ENCODE measurements around the gene GLYATL3. TPM values are rescaled to one million over a fixed set of nuclear protein-coding genes. Genes with fewer than 3 reads are reported as not detected.

The GLYATL3 gene
- total and polyA plus RNA-seq, 10 of the 15 experiments (the other 5 are each of a cell fraction or from before 2014, with no cell fraction given): not detected

DNA sequence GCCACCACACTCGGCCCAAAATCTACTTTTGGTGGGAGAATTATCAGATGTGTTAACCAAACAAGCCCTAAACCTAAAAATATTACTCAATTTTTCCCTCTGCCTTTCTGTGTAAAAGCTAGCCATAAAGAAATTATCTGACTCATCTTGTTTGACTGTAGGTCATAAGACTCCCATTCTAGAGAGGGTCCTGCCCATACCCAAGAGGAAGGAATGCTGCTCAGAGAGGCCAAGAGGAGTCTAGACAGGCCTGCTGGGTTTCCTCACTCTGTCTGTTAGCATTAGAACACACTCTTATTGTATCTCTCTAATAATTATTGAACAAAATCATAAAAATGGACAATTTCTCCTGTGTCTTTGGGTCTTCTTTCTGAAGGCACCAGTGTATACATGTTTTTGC is 76.9 kb downstream of the GLYATL3 start (continued):
- TF ChIP-seq, protein P1, sequence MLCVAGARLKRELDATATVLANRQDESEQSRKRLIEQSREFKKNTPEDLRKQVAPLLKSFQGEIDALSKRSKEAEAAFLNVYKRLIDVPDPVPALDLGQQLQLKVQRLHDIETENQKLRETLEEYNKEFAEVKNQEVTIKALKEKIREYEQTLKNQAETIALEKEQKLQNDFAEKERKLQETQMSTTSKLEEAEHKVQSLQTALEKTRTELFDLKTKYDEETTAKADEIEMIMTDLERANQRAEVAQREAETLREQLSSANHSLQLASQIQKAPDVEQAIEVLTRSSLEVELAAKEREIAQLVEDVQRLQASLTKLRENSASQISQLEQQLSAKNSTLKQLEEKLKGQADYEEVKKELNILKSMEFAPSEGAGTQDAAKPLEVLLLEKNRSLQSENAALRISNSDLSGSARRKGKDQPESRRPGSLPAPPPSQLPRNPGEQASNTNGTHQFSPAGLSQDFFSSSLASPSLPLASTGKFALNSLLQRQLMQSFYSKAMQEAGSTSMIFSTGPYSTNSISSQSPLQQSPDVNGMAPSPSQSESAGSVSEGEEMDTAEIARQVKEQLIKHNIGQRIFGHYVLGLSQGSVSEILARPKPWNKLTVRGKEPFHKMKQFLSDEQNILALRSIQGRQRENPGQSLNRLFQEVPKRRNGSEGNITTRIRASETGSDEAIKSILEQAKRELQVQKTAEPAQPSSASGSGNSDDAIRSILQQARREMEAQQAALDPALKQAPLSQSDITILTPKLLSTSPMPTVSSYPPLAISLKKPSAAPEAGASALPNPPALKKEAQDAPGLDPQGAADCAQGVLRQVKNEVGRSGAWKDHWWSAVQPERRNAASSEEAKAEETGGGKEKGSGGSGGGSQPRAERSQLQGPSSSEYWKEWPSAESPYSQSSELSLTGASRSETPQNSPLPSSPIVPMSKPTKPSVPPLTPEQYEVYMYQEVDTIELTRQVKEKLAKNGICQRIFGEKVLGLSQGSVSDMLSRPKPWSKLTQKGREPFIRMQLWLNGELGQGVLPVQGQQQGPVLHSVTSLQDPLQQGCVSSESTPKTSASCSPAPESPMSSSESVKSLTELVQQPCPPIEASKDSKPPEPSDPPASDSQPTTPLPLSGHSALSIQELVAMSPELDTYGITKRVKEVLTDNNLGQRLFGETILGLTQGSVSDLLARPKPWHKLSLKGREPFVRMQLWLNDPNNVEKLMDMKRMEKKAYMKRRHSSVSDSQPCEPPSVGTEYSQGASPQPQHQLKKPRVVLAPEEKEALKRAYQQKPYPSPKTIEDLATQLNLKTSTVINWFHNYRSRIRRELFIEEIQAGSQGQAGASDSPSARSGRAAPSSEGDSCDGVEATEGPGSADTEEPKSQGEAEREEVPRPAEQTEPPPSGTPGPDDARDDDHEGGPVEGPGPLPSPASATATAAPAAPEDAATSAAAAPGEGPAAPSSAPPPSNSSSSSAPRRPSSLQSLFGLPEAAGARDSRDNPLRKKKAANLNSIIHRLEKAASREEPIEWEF (IDR thresholded peaks at IDR 0.05; ENCODE audit: insufficient replicate concordance, low read depth, low read length): no peak

Other genes starting within 250 kb of the GLYATL3 start
- gene MMUT, start 36.7 kb upstream of the GLYATL3 start, total RNA-seq (2014; rRNA removed): 6.4 and 6.6 TPM in 2 replicates
- gene MMUT, start 36.7 kb upstream of the GLYATL3 start, total RNA-seq (2014; rRNA removed; fragmentation: Illumina TruSeq; extraction: Trizol): 12.2 and 12.9 TPM in 2 replicates
- 11.1 and 12.0 TPM in 2 replicates for gene MMUT, start 36.7 kb upstream of the GLYATL3 start, total RNA-seq (2021)
- gene MMUT, start 36.7 kb upstream of the GLYATL3 start, polyA plus RNA-seq (2011; rRNA removed): 15.3 and 24.6 TPM in 2 replicates
- 13.1 and 15.5 TPM in 2 replicates for gene MMUT, start 36.7 kb upstream of the GLYATL3 start, polyA plus RNA-seq (2014; fragmentation: Illumina TruSeq; extraction: Trizol)
- 10 to 100 TPM; 13.8 to 14.4 TPM for gene MMUT, start 36.7 kb upstream of the GLYATL3 start, polyA plus RNA-seq (2014; fragmentation: Nextera tagmentation; extraction: Ambion mirVana)
- gene MMUT, start 36.7 kb upstream of the GLYATL3 start, polyA plus RNA-seq (2014; rRNA removed): 7.9 and 10.1 TPM in 2 replicates
- 10 to 100 TPM; 20.7 to 21.5 TPM for gene MMUT, start 36.7 kb upstream of the GLYATL3 start, polyA plus RNA-seq (2016; fragmentation: Nextera tagmentation; extraction: Ambion mirVana)
- 9.6 and 11.6 TPM in 2 replicates for gene CENPQ, start 36.6 kb upstream of the GLYATL3 start, total RNA-seq (2014; rRNA removed)
- gene CENPQ, start 36.6 kb upstream of the GLYATL3 start, total RNA-seq (2014; rRNA removed; fragmentation: Illumina TruSeq; extraction: Trizol): 15.9 and 16.8 TPM in 2 replicates
- gene CENPQ, start 36.6 kb upstream of the GLYATL3 start, total RNA-seq (2021): 9.6 and 10.8 TPM in 2 replicates
- 17.7 and 34.4 TPM in 2 replicates for gene CENPQ, start 36.6 kb upstream of the GLYATL3 start, polyA plus RNA-seq (2011; rRNA removed)
- gene CENPQ, start 36.6 kb upstream of the GLYATL3 start, polyA plus RNA-seq (2014; fragmentation: Illumina TruSeq; extraction: Trizol): 18.7 and 21.7 TPM in 2 replicates
- 10 to 100 TPM; 23.6 to 34.2 TPM for gene CENPQ, start 36.6 kb upstream of the GLYATL3 start, polyA plus RNA-seq (2014; fragmentation: Nextera tagmentation; extraction: Ambion mirVana)
- 6.9 and 7.4 TPM in 2 replicates for gene CENPQ, start 36.6 kb upstream of the GLYATL3 start, polyA plus RNA-seq (2014; rRNA removed)
- gene CENPQ, start 36.6 kb upstream of the GLYATL3 start, polyA plus RNA-seq (2016; fragmentation: Nextera tagmentation; extraction: Ambion mirVana): 10 to 100 TPM; 17.8 to 19.0 TPM
- not detected in 2 replicates for gene C6orf141, start 50.7 kb downstream of the GLYATL3 start, total RNA-seq (2014; rRNA removed)
- not detected in 2 replicates for gene C6orf141, start 50.7 kb downstream of the GLYATL3 start, total RNA-seq (2014; rRNA removed; fragmentation: Illumina TruSeq; extraction: Trizol)
- gene C6orf141, start 50.7 kb downstream of the GLYATL3 start, total RNA-seq (2021): not detected in 2 replicates
- 0.05 TPM in 1 of 2 replicates, not detected in the other for gene C6orf141, start 50.7 kb downstream of the GLYATL3 start, polyA plus RNA-seq (2011; rRNA removed)
- not detected in 2 replicates for gene C6orf141, start 50.7 kb downstream of the GLYATL3 start, polyA plus RNA-seq (2014; fragmentation: Illumina TruSeq; extraction: Trizol)
- not detected for gene C6orf141, start 50.7 kb downstream of the GLYATL3 start, polyA plus RNA-seq (2014; fragmentation: Nextera tagmentation; extraction: Ambion mirVana)
- 0.19 TPM in 1 of 2 replicates, not detected in the other for gene C6orf141, start 50.7 kb downstream of the GLYATL3 start, polyA plus RNA-seq (2014; rRNA removed)
- gene C6orf141, start 50.7 kb downstream of the GLYATL3 start, polyA plus RNA-seq (2016; fragmentation: Nextera tagmentation; extraction: Ambion mirVana): not detected
- gene RHAG, start 136.9 kb downstream of the GLYATL3 start, total RNA-seq (2014; rRNA removed): not detected in 2 replicates
- gene RHAG, start 136.9 kb downstream of the GLYATL3 start, total RNA-seq (2014; rRNA removed; fragmentation: Illumina TruSeq; extraction: Trizol): not detected in 2 replicates
- gene RHAG, start 136.9 kb downstream of the GLYATL3 start, total RNA-seq (2021): 0.18 and 0.32 TPM in 2 replicates
- gene RHAG, start 136.9 kb downstream of the GLYATL3 start, polyA plus RNA-seq (2011; rRNA removed): 0.04 TPM in 1 of 2 replicates, not detected in the other
- not detected in 2 replicates for gene RHAG, start 136.9 kb downstream of the GLYATL3 start, polyA plus RNA-seq (2014; fragmentation: Illumina TruSeq; extraction: Trizol)
- gene RHAG, start 136.9 kb downstream of the GLYATL3 start, polyA plus RNA-seq (2014; fragmentation: Nextera tagmentation; extraction: Ambion mirVana): under 1 TPM; 0.08 to 0.11 TPM
- 0.06 TPM in 1 of 2 replicates, not detected in the other for gene RHAG, start 136.9 kb downstream of the GLYATL3 start, polyA plus RNA-seq (2014; rRNA removed)
- gene RHAG, start 136.9 kb downstream of the GLYATL3 start, polyA plus RNA-seq (2016; fragmentation: Nextera tagmentation; extraction: Ambion mirVana): not detected
- gene CRISP2, start 213.6 kb downstream of the GLYATL3 start, total RNA-seq (2014; rRNA removed): not detected in 2 replicates
- not detected in 2 replicates for gene CRISP2, start 213.6 kb downstream of the GLYATL3 start, total RNA-seq (2014; rRNA removed; fragmentation: Illumina TruSeq; extraction: Trizol)
- gene CRISP2, start 213.6 kb downstream of the GLYATL3 start, total RNA-seq (2021): not detected in 2 replicates
- not detected in 2 replicates for gene CRISP2, start 213.6 kb downstream of the GLYATL3 start, polyA plus RNA-seq (2011; rRNA removed)
- gene CRISP2, start 213.6 kb downstream of the GLYATL3 start, polyA plus RNA-seq (2014; fragmentation: Illumina TruSeq; extraction: Trizol): not detected in 2 replicates
- not detected for gene CRISP2, start 213.6 kb downstream of the GLYATL3 start, polyA plus RNA-seq (2014; fragmentation: Nextera tagmentation; extraction: Ambion mirVana)
- gene CRISP2, start 213.6 kb downstream of the GLYATL3 start, polyA plus RNA-seq (2014; rRNA removed): not detected in 2 replicates
- not detected for gene CRISP2, start 213.6 kb downstream of the GLYATL3 start, polyA plus RNA-seq (2016; fragmentation: Nextera tagmentation; extraction: Ambion mirVana)
- not detected in 2 replicates for gene CRISP3, start 244.5 kb downstream of the GLYATL3 start, total RNA-seq (2014; rRNA removed)
- not detected in 2 replicates for gene CRISP3, start 244.5 kb downstream of the GLYATL3 start, total RNA-seq (2014; rRNA removed; fragmentation: Illumina TruSeq; extraction: Trizol)
- gene CRISP3, start 244.5 kb downstream of the GLYATL3 start, total RNA-seq (2021): not detected in 2 replicates
- gene CRISP3, start 244.5 kb downstream of the GLYATL3 start, polyA plus RNA-seq (2011; rRNA removed): not detected in 2 replicates
- not detected in 2 replicates for gene CRISP3, start 244.5 kb downstream of the GLYATL3 start, polyA plus RNA-seq (2014; fragmentation: Illumina TruSeq; extraction: Trizol)
- gene CRISP3, start 244.5 kb downstream of the GLYATL3 start, polyA plus RNA-seq (2014; fragmentation: Nextera tagmentation; extraction: Ambion mirVana): not detected
- not detected in 2 replicates for gene CRISP3, start 244.5 kb downstream of the GLYATL3 start, polyA plus RNA-seq (2014; rRNA removed)
- not detected for gene CRISP3, start 244.5 kb downstream of the GLYATL3 start, polyA plus RNA-seq (2016; fragmentation: Nextera tagmentation; extraction: Ambion mirVana)